HG02938 (cell line): Measurements from ENCODE around the gene JAZF1.

Source experiments
- ATAC-seq: cut with Tn5 transposase; IDR thresholded peaks from one replicate; pipeline ENCODE4 v1.9.1; 2021; ENCODE audit warnings: mild to moderate bottlenecking, moderate library complexity; ENCODE audit not compliant: unreplicated experiment

The JAZF1 gene

DNA sequence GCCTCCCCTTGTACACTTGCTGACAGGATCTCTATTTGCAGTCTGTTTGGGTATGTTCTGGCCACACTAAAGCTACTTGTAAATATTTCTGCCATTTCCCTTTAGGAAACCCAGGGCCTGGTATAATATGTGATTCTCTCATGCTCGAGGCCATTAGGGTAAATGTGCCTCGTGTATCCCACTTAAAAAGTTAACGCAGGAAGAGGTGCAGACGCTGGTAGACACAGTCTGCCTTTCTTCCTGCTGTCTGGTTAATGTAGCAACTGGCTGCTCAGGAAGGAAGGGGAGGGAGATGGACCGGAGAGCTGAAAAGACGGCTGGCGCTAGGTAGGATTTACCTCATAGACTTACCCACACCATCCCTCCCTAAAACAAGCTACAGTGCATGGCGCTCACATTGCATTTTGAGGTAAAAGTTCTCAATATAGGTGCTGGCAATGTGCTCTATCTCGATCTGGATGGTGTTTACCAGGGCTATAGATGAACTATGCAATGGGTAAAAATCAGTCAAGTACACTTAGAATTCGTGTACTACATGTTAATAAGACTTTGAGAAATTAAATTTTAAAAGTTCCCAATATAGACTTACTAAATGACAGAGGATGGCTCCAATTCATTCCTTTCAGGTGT lies 125.9 kb downstream of the JAZF1 start:
- ATAC-seq, result no peak

DNA sequence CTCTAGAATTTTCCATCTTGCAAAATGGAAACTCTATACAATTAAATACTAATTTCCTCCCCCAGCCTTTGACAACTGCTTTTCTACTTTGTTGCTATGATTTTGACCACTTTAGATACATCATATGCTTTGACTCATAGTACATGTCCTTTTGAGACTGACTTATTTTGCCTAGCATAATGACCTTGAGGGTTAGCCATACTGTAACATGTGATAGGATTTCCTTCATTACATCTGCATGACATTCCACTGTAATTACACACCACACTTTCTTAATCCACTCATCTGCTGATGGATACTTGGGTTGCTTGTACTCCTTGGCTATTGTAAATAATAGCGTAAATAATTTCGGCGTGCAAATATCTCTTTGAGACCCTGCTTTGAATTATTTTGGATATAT lies 127.7 kb downstream of the JAZF1 start:
- ATAC-seq, result no peak

DNA sequence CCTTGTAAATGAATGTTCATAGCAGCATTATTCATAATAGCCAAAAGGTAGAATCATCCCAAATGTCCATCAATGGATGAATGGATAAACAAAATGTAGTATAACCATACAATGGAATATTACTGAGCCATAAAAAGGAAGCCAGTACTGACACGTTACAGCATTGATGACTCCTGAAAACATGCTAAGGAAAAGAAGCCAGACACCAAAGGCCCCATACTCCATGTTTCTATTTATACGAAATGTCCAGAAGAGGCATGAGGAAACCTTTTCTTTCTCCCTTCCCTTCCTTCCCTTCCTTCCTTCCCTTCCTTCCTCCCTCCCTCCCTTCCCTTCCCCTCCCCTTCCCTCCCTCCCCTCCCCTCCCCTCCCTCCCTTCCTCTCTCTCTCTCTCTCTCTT lies 131.9 kb downstream of the JAZF1 start:
- ATAC-seq, result no peak

DNA sequence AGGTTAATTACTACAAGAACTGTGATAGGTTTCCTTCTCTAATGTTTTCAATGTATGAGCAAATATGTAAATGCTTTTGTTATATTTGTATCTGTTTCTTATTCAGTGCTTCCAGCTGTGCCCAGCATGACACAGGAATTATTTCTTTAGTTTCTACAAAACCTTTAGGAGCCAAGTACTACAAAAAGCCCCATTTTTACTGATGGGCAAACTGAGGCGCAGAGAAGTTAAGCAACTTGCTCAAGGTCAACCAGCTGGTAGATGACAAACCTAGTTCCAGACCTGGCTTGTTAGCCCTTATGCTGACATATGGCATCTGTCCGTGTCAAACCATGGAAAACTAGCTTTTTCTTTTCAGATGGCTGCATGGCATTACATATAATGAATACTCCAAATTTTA lies 134.6 kb downstream of the JAZF1 start:
- ATAC-seq, result no peak

DNA sequence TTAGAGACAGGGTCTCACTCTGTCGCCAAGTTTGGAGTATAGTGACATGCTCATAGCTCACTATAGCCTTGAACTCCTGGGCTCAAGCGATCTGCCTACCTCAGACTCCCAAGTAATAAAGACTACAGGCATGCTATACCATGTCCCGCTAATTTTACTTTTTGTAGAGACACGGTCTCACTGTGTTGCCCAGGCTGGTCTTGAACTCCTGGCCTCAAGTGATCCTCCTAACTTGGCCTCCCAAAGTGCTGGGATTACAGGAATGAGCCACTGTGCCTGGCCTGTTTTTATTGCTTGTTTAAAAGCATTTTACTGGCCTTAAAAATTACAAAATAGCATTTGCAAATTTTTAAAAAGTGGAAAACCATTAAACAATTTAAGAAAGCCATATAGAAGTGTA lies 135.0 kb downstream of the JAZF1 start:
- no peak for ATAC-seq

DNA sequence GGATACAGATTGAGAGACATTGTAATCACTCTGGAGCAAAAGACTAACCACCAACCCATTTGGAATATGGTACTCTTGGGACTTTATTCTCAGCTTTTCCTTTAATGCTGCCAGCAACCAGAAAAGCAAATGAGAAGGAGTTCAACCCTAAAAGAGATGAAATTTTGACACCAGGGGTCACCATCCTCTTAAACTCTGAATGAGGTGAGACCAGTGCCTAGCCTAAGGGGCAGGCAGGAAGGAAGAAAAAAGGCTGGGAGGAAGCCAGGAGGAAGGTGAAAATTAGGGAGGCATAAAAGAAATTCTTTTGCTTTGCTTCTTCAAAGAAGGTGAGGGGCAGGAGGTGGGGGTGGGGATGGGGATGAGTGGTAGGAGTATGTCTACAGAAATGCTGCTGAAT lies 135.8 kb downstream of the JAZF1 start:
- no peak for ATAC-seq

DNA sequence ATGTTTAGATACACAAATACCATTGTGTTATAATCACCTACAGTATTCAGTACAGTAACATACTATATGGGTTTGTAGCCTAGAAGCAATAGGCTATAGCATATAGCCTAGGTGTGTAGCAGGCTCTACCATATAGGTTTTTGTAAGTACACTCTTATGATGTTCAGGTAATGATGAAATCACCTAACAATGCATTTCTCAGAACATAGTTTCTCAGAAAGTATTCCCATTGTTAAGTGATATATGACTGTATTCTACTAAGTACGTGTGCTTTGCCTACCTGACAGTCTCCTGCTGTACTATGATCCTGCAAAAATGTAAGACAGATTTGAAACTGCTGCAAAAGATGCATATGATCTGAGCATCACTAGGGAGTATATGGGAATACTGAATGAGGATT lies 137.9 kb downstream of the JAZF1 start:
- ATAC-seq, result no peak

DNA sequence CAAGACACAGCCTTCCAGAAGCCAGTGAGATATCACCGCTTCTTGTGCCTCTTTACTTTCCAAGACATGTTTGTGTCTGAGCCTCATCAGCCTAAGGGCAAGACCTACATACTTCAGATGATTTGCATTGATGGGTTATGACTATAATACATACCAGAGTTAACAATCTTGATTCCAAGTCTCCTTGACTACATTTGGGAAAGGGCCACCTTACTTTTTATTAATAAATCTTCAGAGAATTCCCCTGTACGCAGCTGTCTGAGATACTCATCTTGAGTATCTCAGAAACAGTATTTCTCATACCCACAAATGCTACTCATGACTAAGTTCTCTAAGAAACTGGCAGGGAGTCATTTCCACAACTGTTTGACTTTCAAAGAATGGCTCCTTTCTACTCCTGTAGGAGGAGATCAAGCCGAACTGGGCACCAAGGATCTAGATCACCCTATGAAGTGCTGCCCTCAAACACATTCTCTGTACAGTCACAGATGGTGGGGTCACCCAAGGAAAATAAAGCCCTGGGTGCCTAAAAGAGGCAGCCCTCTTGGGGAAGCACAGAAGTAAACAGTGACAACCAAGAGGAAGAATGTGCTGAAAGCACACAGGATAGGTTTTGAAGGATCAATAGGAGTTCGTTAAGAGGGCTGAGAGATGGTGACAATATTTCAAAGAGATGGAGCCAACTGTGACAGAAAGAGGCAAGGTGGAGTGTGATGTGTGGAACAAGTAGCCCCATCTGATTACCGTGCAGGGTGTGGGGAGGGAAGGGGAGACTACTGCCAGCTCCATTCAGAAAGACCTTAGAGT lies 138.9 kb downstream of the JAZF1 start:
- ATAC-seq, result no peak

DNA sequence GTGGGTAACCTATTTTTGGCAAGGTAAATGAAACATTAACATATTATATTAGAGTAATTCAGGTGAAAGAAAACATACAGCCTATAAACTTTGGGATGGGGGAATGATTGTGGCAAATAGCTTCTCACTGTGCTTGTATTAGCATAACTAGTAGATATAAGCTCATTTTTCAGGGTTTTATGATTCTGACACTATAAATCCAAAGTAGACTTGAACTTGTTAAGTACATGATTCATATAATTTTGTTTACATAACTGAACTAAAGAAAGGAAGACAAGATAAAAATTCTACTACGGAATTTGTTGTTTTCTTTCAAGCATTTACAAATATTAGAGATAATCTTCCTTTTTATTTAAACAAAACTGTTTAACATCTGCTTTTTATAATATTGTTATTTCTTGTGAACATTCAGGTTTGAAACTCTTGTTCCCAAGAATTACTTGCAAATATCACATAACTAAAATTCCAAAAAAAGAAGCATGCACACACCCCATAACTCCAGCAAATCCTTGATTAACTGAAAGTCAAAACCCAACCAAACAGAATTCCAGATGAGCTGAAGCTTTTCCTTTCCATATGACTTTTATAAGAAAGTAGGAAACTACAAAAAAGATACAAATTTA lies 142.3 kb downstream of the JAZF1 start:
- ATAC-seq, result no peak

DNA sequence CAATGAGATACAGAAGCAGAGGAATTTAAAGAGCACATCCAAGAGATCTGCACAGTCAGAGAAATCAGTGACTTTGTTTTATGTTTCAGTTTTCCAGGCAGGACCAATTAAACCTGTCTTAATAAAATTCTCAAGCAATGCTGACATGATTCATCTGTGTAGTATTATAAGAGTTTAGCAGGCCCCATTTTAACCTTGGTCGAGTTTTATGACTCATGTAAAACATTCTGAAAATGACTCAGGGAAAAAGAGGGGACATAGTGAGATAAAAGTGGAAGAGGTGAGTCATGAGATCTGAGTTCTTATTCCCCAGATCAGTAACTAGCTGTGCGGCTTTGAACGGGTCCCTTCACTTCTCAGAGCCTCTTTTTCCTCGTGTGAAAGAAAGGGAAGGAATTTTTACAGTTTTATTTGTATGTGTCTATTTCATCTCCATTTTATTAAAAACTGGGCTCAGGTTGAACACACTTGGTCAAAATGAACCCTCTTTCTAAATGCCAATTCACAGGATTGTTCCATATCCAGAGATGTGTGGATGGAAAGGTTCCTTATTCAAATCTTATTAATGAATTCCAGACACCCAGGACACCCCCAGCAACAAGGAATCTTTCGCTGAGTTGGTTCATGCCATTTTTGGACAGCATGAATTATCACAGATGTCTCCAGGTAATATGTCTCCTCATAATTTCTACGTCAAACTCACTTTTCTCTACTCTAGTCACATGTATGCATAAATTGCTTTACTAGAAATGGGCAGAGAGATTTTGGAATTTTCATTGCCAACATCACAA lies 143.2 kb downstream of the JAZF1 start:
- peak; percentile 96 for ATAC-seq

DNA sequence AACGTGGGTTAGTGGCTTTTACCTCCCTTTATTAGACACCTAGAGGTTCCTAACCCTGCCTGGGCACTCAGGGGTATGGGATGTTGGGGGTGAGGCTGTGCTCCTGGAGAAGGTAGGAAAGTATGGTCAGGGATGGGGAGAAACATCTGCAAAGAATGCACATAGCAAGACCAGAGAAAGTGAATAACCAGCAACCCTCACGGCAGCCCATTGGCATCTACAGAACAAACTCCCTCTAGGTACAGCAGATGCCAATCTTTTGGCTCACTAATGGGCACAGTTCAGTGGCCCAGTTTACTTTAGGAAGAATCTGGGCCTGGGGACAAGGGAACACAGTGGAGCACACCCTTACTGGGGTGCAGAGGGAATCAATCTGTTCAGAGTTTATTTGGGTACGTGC lies 143.9 kb downstream of the JAZF1 start:
- ATAC-seq, result no peak

DNA sequence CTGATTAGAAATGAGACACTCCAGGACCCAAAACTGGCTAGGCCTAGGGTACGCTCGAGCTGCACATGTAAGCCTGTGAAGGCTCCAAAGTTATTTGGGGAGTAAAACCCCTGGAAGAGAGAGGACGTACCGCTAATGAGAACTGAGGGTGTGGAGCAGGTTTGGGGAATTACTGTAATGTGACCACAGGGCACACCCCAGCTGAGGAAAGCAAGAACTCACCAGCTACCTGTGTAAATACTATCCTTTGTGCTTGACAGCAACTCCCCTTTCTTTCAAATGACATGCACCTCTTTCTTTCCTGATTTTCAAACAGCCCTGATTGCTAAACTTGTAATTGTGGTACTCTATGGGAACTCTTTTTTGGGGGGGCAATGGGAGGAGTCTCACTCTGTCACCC lies 147.2 kb downstream of the JAZF1 start:
- ATAC-seq, result no peak

DNA sequence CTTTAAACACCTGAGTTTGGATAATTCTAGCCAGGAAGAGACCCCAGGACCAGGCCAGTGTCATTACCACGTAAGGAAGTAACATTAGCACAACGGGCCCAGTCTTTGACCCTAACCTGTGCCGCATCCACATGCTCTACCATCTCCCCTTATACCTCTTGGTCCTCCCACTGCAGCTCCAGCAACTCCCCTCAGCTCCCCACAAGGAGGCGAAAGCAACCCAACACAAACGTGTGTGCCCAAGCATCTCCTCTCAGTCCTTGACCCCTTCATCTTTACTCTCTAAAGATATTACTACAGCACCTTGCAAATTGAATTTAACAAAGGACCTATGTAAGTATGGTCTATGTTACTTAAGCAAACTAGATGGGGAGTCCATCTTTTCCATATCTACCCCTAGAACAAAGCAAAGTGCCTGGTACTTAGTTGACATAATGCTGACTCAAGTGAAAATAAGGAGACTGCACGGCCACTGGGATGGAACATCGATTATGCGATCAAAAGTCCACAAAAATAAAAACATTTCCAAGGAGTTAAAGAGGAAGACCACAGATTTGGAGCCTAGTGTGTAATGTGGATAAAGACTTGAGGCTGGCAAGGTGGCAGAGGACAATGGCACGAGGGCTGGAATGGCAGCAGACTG lies 147.7 kb downstream of the JAZF1 start:
- no peak for ATAC-seq

DNA sequence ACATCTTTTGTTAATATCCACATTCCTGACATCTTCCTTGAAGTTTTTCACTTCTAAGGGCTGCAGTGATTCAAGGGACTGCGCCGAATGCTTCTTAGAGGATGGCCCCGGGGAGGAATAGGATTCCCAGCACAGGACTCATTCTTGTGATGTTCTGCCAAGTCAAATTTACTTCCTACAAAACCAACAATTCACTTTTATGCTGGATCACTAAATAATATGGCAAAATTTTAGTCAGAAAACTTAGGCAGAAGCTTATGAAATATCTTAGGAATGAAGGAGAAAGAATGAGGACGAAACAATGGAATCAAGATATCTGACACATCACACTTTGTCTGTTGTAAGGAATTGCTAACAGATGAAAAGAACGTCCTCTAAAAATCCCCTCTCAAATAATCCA lies 151.5 kb downstream of the JAZF1 start:
- no peak for ATAC-seq

DNA sequence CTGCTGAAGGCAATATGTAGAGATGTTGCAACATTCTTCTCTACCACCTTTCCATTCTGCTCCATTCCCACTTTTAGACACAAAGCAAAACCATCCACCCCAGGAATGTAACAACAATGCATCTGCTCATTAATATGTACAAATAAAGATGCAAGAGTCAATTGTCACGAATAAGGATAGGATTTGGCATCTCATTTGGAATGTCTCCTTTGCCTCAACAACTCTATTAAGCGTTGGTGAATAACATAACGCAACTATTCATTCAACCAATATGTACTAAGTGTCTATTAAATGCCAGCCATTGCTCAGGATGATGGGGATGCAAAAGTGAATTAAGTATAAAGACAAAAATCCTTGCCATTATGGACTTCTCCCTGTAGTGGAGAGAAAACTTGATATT lies 152.1 kb downstream of the JAZF1 start:
- no peak for ATAC-seq

DNA sequence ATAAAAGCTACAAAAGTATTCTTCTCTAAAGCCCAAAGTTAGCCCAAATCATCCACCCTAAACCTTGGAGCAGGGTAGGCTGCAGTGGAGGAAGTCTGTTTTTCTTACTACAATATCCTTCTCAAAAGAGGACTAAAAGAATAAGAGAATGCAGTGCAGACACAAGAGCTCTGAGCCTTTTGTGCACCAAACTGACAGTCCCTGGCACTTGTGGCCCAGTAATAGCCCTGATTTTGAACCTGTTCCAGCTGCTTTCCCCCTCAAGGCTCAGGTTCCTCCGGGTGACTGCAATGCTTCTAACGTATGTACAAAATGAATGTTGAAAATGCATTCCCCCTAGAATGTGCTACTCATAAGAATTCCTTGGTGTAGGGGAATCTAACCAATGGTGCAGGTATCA lies 154.4 kb downstream of the JAZF1 start:
- ATAC-seq, result no peak

DNA sequence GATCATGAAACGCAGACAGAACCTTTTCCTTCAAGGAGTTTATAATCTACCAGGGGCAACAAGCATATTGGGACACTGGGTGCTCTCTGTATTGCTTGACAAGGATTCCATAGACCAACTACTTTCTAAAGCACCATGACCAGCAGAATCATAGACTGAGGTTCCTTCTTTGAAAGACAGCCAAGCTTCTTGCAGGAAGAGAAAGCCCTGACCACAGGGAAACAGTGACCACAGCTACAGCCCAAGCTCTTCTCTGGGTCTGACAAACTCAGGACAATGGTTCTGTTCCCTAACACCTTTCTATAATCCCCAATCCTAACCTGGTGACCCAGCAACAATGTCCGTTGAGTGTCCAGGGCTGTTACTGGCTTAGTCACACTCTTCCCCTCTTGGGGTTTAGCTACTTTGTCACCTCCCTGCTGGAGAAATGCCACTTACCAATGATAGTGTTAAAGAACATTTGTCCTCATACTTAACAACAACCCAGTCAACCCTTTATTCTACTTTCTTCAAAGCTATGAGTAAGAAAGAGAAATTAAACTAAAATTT lies 155.7 kb downstream of the JAZF1 start:
- ATAC-seq, result no peak

DNA sequence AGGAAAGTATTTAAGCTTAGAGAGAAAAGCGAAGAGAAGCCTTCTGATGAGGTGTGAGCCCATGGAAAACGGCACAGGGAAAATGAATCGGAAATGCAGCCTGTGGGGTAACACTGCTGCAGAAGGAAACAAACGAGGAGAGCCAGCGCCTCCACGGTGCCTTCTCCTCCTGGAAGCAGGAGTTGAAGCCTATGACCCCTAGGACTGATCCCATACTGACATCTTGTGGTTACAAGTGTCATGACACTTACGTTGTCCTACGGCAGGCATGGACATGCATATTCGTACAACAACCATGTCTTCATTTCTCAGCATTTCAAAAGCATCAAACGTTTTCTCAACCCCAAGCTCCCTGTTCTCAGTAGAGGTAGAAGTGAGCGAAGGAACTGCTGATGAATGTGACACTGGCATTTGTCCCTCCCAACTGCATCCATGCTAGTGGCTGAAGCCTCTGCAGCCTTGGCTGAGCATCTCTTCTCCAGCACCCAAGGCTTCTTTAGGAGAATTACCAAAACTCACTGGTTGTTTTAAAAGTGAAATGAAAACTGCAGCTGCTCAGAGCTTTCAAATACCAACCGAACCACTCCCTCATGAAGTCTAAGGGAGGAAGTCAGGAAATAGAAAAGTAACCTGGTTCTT lies 160.2 kb downstream of the JAZF1 start:
- ATAC-seq, result peak; percentile 68

DNA sequence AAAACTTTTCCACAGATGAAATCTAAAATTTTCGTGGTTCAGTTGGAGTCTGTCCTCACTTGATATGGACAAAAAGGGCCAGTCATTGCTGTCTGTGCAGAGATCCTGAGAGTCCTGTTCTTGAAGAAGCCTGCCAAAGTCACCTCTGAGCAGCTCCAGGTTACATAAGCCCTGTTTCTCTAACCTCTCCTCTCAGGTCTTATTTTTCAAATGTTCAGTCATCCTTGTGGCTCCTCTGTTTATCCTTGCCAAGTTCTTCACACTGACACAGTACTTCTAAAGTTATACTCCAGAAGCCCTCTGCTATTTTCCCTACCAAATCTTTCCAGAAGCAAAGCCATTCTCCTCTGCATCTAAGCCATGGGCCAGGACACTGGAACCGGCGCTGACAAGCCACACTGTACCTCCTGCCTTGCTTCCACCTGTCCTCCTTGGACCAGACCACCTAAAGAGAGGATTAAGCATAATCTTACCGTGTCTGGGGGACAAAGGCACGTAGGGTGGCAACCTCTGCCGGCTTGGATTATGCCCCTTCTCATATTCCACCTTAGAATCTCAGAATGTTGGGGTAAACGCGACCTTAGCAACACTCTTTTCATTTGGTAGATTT lies 161.6 kb downstream of the JAZF1 start:
- ATAC-seq, result no peak

DNA sequence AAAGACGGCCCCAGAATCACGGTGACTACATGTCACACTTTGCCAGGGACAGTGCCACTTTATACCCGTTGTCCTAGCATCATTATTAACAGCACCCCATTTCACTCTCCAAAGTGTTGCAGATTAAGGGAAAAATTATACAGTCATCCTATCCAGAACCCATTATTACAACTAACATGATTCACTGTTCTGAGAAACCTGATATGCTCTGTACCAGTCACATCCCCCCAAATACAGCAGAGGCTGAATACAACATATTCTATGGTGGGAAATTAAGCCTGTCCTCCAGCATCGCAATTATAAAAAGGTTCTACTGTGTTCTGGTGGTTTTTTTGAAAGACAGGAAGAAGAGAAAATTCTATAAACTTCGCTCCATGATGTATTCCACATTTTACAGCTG lies 162.1 kb downstream of the JAZF1 start:
- ATAC-seq, result no peak
